Loucy (cell line): ENCODE data around the gene SPPL3.

Experiments used
- EZH2phosphoT487 ChIP-seq: fragments of 200-600 bp; IDR thresholded peaks from 2 replicates; pipeline ENCODE4 v1.6.1; 2018; ENCODE audit warnings: antibody characterized with exemption, mild to moderate bottlenecking, moderate library complexity, borderline replicate concordance
- TF ChIP-seq, protein P1 (sequence below): fragments of 200-600 bp; sonication (generic); conservative IDR thresholded peaks from 2 replicates; pipeline ENCODE4 v1.5.1; 2014; ENCODE audit warnings: mild to moderate bottlenecking, antibody characterized with exemption, low read length

DNA sequence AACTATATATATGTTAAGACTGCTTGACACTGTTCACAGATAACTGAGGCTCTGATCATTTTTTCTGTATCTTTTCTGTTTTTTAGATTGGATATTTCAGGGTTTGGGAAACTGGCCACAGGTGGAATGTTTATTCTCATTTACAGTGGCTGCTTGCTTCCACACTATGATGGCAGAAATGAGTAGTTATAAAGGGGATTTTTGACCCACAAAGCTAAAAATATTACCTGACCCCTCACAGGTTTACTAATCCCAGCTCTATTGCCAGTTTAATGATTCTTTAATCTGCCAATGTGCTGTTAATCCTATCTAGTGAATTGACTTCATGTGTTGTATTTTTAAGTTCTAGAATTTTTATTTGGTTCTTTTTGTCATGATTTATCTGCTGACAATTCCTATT is 148.9 kb downstream of the SPPL3 start:
- TF ChIP-seq EZH2phosphoT487: no peak
- TF ChIP-seq, protein P1, sequence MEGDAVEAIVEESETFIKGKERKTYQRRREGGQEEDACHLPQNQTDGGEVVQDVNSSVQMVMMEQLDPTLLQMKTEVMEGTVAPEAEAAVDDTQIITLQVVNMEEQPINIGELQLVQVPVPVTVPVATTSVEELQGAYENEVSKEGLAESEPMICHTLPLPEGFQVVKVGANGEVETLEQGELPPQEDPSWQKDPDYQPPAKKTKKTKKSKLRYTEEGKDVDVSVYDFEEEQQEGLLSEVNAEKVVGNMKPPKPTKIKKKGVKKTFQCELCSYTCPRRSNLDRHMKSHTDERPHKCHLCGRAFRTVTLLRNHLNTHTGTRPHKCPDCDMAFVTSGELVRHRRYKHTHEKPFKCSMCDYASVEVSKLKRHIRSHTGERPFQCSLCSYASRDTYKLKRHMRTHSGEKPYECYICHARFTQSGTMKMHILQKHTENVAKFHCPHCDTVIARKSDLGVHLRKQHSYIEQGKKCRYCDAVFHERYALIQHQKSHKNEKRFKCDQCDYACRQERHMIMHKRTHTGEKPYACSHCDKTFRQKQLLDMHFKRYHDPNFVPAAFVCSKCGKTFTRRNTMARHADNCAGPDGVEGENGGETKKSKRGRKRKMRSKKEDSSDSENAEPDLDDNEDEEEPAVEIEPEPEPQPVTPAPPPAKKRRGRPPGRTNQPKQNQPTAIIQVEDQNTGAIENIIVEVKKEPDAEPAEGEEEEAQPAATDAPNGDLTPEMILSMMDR: no peak
